SU-DHL-6 (cell line): Measurements from ENCODE around the gene KRTAP1-4.

Source experiments
- H2AFZ ChIP-seq: fragments of 200-600 bp; sonication (generic); 2 replicates; pipeline ENCODE4 v1.6.1; 2014; ENCODE audit warnings: low read depth, mild to moderate bottlenecking, moderate library complexity, mixed read lengths, antibody characterized with exemption, low read length; ENCODE audit not compliant: severe bottlenecking
- H3F3A ChIP-seq: fragments of 200-600 bp; shearing (Covaris generic); 2 replicates; pipeline ENCODE4 v1.6.0; 2016; ENCODE audit warnings: antibody characterized with exemption, mild to moderate bottlenecking; ENCODE audit not compliant: insufficient read depth
- H3K27ac ChIP-seq: fragments of 200-600 bp; sonication (generic); 2 replicates; pipeline ENCODE4 v1.5.1; 2016; ENCODE audit warnings: low read depth, mild to moderate bottlenecking, low read length, moderate library complexity, mixed read lengths
- H3K27me3 ChIP-seq: fragments of 200-600 bp; sonication (generic), shearing (Covaris generic); 2 replicates; pipeline ENCODE4 v1.6.0; 2014; ENCODE audit warnings: mild to moderate bottlenecking, low read length
- H3K36me3 ChIP-seq: fragments of 200-600 bp; sonication (generic); 2 replicates; pipeline ENCODE4 v1.6.1; 2014; ENCODE audit warnings: mild to moderate bottlenecking, low read length, mixed read lengths
- H3K4me2 ChIP-seq: fragments of 300-600, 200-600 bp; shearing (Covaris generic), sonication (generic); 2 replicates; pipeline ENCODE4 v1.6.0; 2014; ENCODE audit warnings: low read length, low read depth, mild to moderate bottlenecking; ENCODE audit not compliant: poor library complexity, severe bottlenecking
- H3K4me3 ChIP-seq: fragments of 200-600 bp; sonication (generic); 2 replicates; pipeline ENCODE4 v1.5.1; 2014; ENCODE audit warnings: antibody characterized with exemption, low read length, mild to moderate bottlenecking, mixed read lengths; ENCODE audit not compliant: insufficient read depth, poor library complexity, severe bottlenecking
- H3K79me2 ChIP-seq: fragments of 200-600 bp; sonication (generic); 2 replicates; pipeline ENCODE4 v1.6.1; 2014; ENCODE audit warnings: mild to moderate bottlenecking, low read length, moderate library complexity; ENCODE audit not compliant: insufficient read depth
- H3K9ac ChIP-seq: fragments of 200-600 bp; sonication (generic); 2 replicates; pipeline ENCODE4 v1.7.0; 2014; ENCODE audit warnings: mild to moderate bottlenecking, low read length
- H3K9me2 ChIP-seq: fragments of 200-600 bp; sonication (generic); replicated peaks from 2 replicates; pipeline ENCODE4 v1.6.1; 2014; ENCODE audit warnings: low read length; ENCODE audit not compliant: insufficient read depth
- H3K9me3 ChIP-seq: fragments of 200-600 bp; sonication (generic); 2 replicates; pipeline ENCODE4 v1.6.1; 2014; ENCODE audit warnings: low read length, mixed read lengths; ENCODE audit not compliant: insufficient read depth
- H4K20me1 ChIP-seq: fragments of 200-600 bp; sonication (generic); 2 replicates; pipeline ENCODE4 v1.6.1; 2014; ENCODE audit warnings: low read depth, mild to moderate bottlenecking, antibody characterized with exemption, low read length, moderate library complexity, mixed read lengths
- CTCF ChIP-seq: fragments of 200-600 bp; sonication (generic); IDR thresholded peaks from one replicate; pipeline ENCODE4 v1.5.1; 2017; ENCODE audit warnings: antibody characterized with exemption, mild to moderate bottlenecking, low read length, moderate library complexity; ENCODE audit not compliant: insufficient read depth, poor library complexity, severe bottlenecking
- EZH2phosphoT487 ChIP-seq: fragments of 200-600 bp; sonication (generic), shearing (Covaris generic); conservative IDR thresholded peaks from 2 replicates; pipeline ENCODE4 v1.6.1; 2018; ENCODE audit warnings: mild to moderate bottlenecking, antibody characterized with exemption, low read length, moderate library complexity, mixed read lengths

KRTAP1-4 gene

GRCh38 chr17:41026715-41027471 lies 3.1 kb downstream of the KRTAP1-4 start, which contains the start of gene KRTAP1-5:
Gene KRTAP1-5 (minus strand): TSS chr17:41027208. CDS start chr17:41027155, 53 bp downstream.
- Histone ChIP-seq H3K4me3 (no peak within 1 kb of the TSS), H3K27me3 (no peaks in the 10 kb centered on the region), H3K79me2 (no peaks in the 10 kb centered on the region), H3F3A (no peaks in the 10 kb centered on the region), H3K9ac (no peak within 1 kb of the TSS), H3K9me2 (no peaks in the 10 kb centered on the region), H4K20me1 (no peaks in the 10 kb centered on the region), H2AFZ (no peak within 1 kb of the TSS), H3K9me3 (no peaks in the 10 kb centered on the region), H3K4me2 (no peak within 1 kb of the TSS), H3K27ac (no peak within 1 kb of the TSS), H3K36me3 (no peaks in the 10 kb centered on the region)
- TF ChIP-seq CTCF (no peak), EZH2phosphoT487 (no peak)

- Histone ChIP-seq H2AFZ (no peak overlapping the region), H3K4me3 (no peak overlapping the region), H3K27me3 (no peaks in the 10 kb centered on the region), H3K9me2 (no peaks in the 10 kb centered on the region), H3K9me3 (no peaks in the 10 kb centered on the region), H3K9ac (no peak overlapping the region), H3F3A (no peaks in the 10 kb centered on the region), H3K27ac (no peak overlapping the region), H3K36me3 (no peaks in the 10 kb centered on the region), H4K20me1 (no peaks in the 10 kb centered on the region), H3K4me2 (no peak overlapping the region), H3K79me2 (no peaks in the 10 kb centered on the region)
- no peak for TF ChIP-seq EZH2phosphoT487
- TF ChIP-seq CTCF = no peak
Observed at GRCh38 chr17:41024697-41025096, 5.3 kb downstream of the KRTAP1-4 start.

GRCh38 chr17:41020336-41020735 lies 9.7 kb downstream of the KRTAP1-4 start:
- Histone ChIP-seq H3K9ac (no peak overlapping the region), H3K36me3 (no peaks in the 10 kb centered on the region), H3F3A (no peaks in the 10 kb centered on the region), H3K9me3 (no peaks in the 10 kb centered on the region), H4K20me1 (no peaks in the 10 kb centered on the region), H2AFZ (no peak overlapping the region), H3K9me2 (no peaks in the 10 kb centered on the region), H3K79me2 (no peaks in the 10 kb centered on the region), H3K4me2 (no peak overlapping the region), H3K4me3 (no peak overlapping the region), H3K27ac (no peak overlapping the region), H3K27me3 (no peaks in the 10 kb centered on the region)
- no peak for TF ChIP-seq EZH2phosphoT487
- TF ChIP-seq CTCF = no peak
